HCEC 1CT (cell line): Measurements from ENCODE around the gene CHRNA1.
"Not testable (repeated sequence)": the region's sequence is repeated elsewhere in the genome, so short reads cannot be mapped to it uniquely, and the experiment has no call there.

Experiments
- DNase-seq: peaks from one replicate; pipeline ENCODE4 v3.0.0-alpha.2; 2017

CHRNA1 gene

GRCh38 chr2:174711206-174711605, 53.1 kb downstream of the CHRNA1 start:
- no peak for DNase-seq

- not testable (repeated sequence) for DNase-seq
Observed at GRCh38 chr2:174709416-174710004, 54.8 kb downstream of the CHRNA1 start.

GRCh38 chr2:174708713-174709112, 55.6 kb downstream of the CHRNA1 start:
- no peak for DNase-seq

GRCh38 chr2:174705321-174705720, 59.0 kb downstream of the CHRNA1 start:
- DNase-seq: no peak

- DNase-seq: no peak
Observed at GRCh38 chr2:174704642-174705041, 59.6 kb downstream of the CHRNA1 start.

- DNase-seq: no peak
Observed at GRCh38 chr2:174704061-174704460, 60.2 kb downstream of the CHRNA1 start.

GRCh38 chr2:174703430-174703829, 60.8 kb downstream of the CHRNA1 start:
- no peak for DNase-seq

GRCh38 chr2:174702541-174702940, 61.7 kb downstream of the CHRNA1 start:
- DNase-seq: no peak

- peak; percentile 59 for DNase-seq
Observed at GRCh38 chr2:174699993-174700766, 64.1 kb downstream of the CHRNA1 start.
